Measurements from ENCODE around the gene CDYL2.

CDYL2 gene

DNA sequence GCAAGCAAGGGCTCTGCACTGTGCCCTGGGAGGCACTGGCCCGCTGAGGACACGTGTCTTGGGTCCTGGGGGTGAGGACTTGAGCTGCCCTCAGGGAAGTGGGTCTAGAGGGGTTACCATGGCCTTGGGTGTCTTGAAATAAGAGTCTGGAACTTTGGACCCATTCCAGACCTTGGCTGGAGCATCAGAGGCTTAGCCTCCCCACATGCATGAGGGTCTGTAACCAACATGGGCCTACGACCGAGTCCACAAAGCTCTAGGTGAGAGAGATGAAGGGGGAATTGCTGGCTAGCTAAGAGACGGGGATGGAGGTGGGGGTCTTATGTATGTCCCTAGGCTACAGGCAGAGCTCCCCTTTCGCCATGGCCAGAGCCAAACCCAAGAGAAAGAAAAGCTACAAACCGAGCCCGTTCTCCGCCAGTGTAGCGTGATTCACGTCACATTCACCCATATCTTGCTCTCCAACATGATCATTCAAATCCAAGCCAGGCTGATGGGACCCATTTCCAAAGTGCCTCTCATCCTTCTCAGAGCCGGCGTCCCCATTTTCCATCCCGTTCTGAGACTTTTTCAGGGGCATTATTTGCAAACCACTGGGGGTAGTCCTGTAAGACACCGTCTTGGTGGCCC, 120.1 kb downstream of the CDYL2 start:
- DNase-seq (ENCODE audit: extremely low read depth, low read depth), result no peak
- TF ChIP-seq, protein P1, sequence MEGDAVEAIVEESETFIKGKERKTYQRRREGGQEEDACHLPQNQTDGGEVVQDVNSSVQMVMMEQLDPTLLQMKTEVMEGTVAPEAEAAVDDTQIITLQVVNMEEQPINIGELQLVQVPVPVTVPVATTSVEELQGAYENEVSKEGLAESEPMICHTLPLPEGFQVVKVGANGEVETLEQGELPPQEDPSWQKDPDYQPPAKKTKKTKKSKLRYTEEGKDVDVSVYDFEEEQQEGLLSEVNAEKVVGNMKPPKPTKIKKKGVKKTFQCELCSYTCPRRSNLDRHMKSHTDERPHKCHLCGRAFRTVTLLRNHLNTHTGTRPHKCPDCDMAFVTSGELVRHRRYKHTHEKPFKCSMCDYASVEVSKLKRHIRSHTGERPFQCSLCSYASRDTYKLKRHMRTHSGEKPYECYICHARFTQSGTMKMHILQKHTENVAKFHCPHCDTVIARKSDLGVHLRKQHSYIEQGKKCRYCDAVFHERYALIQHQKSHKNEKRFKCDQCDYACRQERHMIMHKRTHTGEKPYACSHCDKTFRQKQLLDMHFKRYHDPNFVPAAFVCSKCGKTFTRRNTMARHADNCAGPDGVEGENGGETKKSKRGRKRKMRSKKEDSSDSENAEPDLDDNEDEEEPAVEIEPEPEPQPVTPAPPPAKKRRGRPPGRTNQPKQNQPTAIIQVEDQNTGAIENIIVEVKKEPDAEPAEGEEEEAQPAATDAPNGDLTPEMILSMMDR (IDR thresholded peaks at IDR 0.05; ENCODE audit: low read depth, low read length), result no peak

DNA sequence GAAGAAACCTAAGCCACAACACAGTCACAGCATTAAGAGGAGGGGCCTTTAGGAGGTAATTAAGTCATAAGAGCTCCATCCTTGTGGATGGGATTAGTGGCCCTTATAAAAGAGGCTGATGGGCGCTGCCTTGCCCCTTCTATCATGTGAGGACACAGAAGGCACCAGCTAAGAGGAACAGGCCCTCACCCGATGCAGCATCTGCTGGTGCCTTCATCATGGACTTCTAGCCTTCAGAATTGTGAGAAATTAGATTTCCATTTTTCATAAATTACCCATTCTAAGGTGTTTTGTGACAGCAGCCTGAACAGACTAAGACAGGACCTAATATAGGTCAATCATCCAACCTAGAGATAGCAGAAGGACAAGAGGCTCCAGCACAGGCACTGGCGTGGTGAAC, 120.8 kb downstream of the CDYL2 start:
- TF ChIP-seq, protein P1 (IDR thresholded peaks at IDR 0.05; ENCODE audit: low read depth, low read length), result no peak

DNA sequence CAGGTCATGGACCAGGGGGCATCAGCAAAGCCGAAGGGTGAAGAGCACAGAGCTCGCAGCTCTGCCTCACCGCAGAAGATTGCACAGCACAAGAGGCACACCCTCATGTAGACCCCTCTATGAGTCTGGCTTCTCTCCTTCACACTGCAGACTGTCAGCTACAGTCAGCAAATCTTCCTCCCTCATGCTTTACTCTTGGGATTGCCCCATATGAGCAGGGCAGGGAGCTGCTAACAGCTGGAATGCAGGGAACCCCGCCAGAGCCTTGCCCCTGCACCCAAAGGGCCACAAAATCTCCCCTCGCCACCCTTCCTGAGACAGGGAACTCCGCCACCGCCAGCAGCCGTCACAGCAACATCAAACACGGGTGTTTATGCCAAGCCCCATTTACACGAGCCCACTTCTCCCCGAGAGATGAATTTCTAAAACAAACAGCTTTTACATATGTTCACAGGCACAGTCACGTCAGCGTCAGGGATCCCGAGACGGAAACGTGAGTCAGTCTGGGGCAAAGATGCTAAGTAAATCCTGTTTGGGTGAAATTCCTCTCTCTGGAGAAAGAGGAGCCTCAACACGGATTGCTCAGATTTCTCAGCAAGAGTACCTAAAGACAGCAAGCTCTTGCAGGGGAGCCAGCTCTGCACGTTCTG, 121.9 kb downstream of the CDYL2 start:
- no peak for DNase-seq (ENCODE audit: extremely low read depth, low read depth)
- TF ChIP-seq, protein P1 (IDR thresholded peaks at IDR 0.05; ENCODE audit: low read depth, low read length), result no peak

More for the DNA sequence above, 120.8 kb downstream of the CDYL2 start:
- DNase-seq (ENCODE audit: extremely low read depth, low read depth), result no peak

DNA sequence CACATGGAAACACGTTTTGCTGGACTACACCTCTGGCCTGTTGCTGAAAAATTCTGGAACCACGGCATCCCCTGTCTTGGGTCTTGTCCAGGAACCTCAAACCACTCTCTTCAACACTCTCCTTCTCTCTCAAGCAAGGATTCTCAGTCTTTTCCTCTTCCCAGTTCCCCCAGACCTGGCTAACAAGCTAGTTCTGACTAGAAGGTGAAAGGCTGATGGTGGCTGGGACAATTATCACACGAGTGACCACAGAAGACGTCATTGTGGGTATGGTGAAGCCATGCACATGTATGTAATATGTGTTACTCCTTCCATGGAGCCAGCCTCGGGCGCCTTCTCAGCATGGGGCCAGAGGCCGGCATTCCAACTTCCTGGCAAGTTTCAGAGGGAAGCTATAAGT, 123.0 kb downstream of the CDYL2 start:
- DNase-seq (ENCODE audit: extremely low read depth, low read depth), result no peak
- TF ChIP-seq, protein P1 (IDR thresholded peaks at IDR 0.05; ENCODE audit: low read depth, low read length), result no peak

DNA sequence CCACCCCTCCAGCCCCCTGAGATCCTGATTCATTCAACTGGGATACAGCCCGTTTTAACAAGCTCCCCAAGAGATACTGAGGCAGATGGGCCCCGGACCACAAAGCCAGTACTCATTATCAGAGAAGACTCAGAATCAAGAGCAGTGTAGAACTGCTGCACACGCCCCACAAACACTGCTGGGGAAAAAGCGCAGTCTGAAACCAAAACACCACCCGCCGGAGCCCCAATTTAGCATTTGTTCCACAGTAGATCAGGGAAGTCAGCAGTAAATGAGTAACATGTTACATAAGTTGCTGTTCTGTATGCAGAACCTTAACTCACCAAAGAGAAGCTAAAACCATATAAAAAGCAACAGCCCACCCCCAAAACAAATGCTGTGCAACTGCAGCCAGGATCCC, 123.6 kb downstream of the CDYL2 start:
- TF ChIP-seq, protein P1 (IDR thresholded peaks at IDR 0.05; ENCODE audit: low read depth, low read length), result no peak
- no peak for DNase-seq (ENCODE audit: extremely low read depth, low read depth)

DNA sequence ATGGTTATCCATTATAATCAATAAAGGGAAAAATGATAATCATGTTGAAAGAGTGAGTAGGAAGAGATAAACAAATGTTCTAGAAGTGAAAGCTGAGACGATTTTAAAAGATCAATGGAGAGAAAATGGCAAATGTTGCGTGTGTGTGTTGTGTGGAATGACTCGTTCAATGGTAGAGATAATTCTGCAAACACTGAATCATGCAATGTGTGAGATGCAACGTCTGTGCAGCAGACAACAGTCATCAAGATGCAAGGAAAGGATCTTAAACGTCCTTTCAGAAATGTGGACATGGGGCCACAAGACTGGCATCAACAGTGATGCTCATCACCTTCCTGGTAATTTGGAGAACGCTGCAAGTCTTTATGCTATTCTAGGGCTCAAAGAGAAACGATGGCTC, 124.4 kb downstream of the CDYL2 start:
- TF ChIP-seq, protein P1 (IDR thresholded peaks at IDR 0.05; ENCODE audit: low read depth, low read length), result no peak
- DNase-seq (ENCODE audit: extremely low read depth, low read depth), result no peak

DNA sequence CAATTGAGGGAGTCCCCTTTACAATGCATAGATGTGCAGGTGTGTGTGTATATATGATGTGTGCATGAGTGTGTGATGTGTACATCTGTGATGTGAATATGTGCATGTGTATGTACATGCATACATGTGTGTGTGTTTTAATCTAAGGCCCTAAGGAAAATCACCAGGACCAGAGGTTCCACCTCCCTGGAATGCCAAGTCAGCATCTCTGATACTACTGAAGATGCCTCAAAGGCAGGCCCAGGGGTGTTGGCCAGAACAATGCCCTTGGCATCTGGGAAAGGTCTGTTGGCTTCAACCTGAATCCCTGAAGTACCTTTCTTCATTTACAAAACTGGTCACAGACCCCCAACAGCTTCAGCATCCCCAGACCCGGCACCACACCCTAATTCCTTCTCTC, 129.5 kb downstream of the CDYL2 start:
- no peak for DNase-seq (ENCODE audit: extremely low read depth, low read depth)
- TF ChIP-seq, protein P1 (IDR thresholded peaks at IDR 0.05; ENCODE audit: low read depth, low read length), result no peak
